Endothelial cell (in vitro differentiated cells): ENCODE results near the gene FAM219B. TPM values are rescaled to one million over a fixed set of nuclear protein-coding genes. Genes with fewer than 3 reads are reported as not detected.

Experiments used
- DNase-seq: peaks from one replicate; pipeline ENCODE4 v3.0.0; 2021; ENCODE audit warnings: low spot score
- H3K27ac Mint-ChIP-seq: one replicate; pipeline ENCODE4 v1.8.0; 2021; ENCODE audit warnings: mixed read lengths, inconsistent platforms; ENCODE audit not compliant: unreplicated experiment
- H3K27me3 Mint-ChIP-seq: one replicate; pipeline ENCODE4 v1.8.0; 2021; ENCODE audit warnings: mild to moderate bottlenecking, moderate library complexity, mixed read lengths, inconsistent platforms; ENCODE audit not compliant: unreplicated experiment
- H3K36me3 Mint-ChIP-seq: one replicate; pipeline ENCODE4 v1.8.0; 2021; ENCODE audit warnings: mild to moderate bottlenecking, low read depth, mixed read lengths, inconsistent platforms; ENCODE audit not compliant: unreplicated experiment
- H3K4me1 Mint-ChIP-seq: one replicate; pipeline ENCODE4 v1.8.0; 2021; ENCODE audit warnings: mild to moderate bottlenecking, mixed read lengths, inconsistent platforms; ENCODE audit not compliant: unreplicated experiment
- H3K4me3 Mint-ChIP-seq: one replicate; pipeline ENCODE4 v1.8.0; 2021; ENCODE audit warnings: mild to moderate bottlenecking, mixed read lengths, inconsistent platforms; ENCODE audit not compliant: unreplicated experiment
- H3K9me3 Mint-ChIP-seq: one replicate; pipeline ENCODE4 v1.8.0; 2021; ENCODE audit warnings: mixed read lengths, inconsistent platforms; ENCODE audit not compliant: unreplicated experiment
- CTCF ChIP-seq: fragments of 200-600 bp; sonication (generic); IDR thresholded peaks from one replicate; pipeline ENCODE4 v1.5.0; 2021; ENCODE audit warnings: antibody characterized with exemption; ENCODE audit not compliant: unreplicated experiment
- total RNA-seq: library from RNA; stranded (reverse); fragmentation: NEBNext Ultra II Directional; extraction: Animal tissue kit (Norgen Biotek cat#: 25700); gene quantifications from one replicate; pipeline ENCODE4 v1.2.1, GENCODE V29; 2021; ENCODE audit not compliant: unreplicated experiment

Gene FAM219B
- total RNA-seq, 1 donor from 2014 or later, result 70.0 TPM

- no peak for TF ChIP-seq CTCF
- no peaks in the 10 kb centered on the region for H3K9me3 Mint-ChIP-seq
These were observed 6.4 kb upstream of the FAM219B start for GRCh38 chr15:74913041-74913440.

GRCh38 chr15:74908635-74909034 lies 2.0 kb upstream of the FAM219B start:
- DNase-seq, result no peak
- no peak for TF ChIP-seq CTCF
- Mint-ChIP-seq H3K27ac (no peak overlapping the region), H3K27me3 (peaks cover 7% of the 10 kb centered on the region), H3K4me3 (no peak overlapping the region), H3K9me3 (no peaks in the 10 kb centered on the region), H3K4me1 (peaks cover 26% of the 10 kb centered on the region), H3K36me3 (peaks cover 22% of the 10 kb centered on the region)

More at GRCh38 chr15:74913041-74913440, 6.4 kb upstream of the FAM219B start:
- Mint-ChIP-seq H3K27ac (no peak overlapping the region), H3K4me1 (no peaks in the 10 kb centered on the region), H3K36me3 (peaks cover 11% of the 10 kb centered on the region), H3K4me3 (no peak overlapping the region), H3K27me3 (peaks cover 2% of the 10 kb centered on the region)
- DNase-seq, result no peak

DNA sequence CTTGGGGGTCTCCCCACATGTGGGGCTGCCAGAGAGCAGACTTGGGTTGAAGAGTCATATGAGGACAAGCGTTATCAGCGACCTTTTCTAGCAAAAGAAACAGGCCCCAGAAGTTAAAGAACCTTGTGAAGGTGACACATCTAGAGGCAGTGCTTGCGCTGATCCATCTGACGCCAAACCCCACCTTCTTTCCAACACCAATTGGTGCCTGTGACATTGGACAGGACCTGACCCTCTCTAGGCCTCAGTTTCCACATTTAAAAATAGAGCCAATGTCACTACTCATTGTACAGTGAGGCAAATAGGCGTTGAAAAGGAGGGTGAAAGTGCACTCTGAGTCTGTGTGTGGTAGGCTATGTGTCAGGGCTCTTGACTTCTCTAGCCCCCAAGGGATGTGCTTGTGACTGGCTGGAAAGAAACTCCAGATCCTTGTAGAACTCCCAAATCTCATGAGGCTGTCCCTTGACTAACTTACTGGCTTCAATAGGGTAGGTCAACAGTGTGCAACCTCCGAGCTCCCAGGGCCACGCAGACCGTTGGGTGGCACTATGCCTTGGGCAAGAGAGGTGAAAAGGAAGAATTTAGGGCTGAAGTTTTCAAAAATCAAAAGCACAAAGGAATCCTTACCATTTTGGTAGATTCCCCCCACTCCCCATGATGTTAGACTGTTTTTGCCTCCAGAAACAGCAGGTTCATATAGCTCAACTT lies 666 bp upstream of the FAM219B start:
- H3K4me3 Mint-ChIP-seq, result peak overlapping the region; percentile 97
- TF ChIP-seq CTCF, result no peak
- peaks cover 26% of the 10 kb centered on the region for H3K4me1 Mint-ChIP-seq
- peak overlapping the region; percentile 92 for H3K27ac Mint-ChIP-seq
- peaks cover 26% of the 10 kb centered on the region for H3K36me3 Mint-ChIP-seq
- peaks cover 7% of the 10 kb centered on the region for H3K27me3 Mint-ChIP-seq
- DNase-seq, result no peak
- H3K9me3 Mint-ChIP-seq, result no peaks in the 10 kb centered on the region

DNA sequence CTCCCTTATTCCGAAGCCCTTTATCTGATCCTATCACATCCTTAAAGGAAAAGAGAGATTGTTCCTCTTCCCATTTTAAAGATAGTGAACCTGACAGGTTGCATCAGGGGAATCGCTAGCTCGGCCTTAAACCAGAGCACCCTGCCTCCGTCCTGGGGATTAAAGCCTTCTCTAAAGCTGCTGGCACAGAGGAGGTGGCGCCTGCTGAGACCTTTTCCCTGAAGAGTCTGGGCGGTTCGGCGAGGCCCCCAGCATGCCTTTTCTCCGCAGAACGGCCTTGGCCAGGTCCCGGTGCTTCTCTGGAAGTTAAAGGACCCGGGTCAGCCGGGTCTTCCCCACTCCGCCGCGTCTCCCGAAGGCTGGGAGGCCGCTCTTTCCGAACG lies 593 bp downstream of the FAM219B start:
- peak overlapping the region; percentile 32 for H3K27ac Mint-ChIP-seq
- peak overlapping the region; percentile 90 for H3K4me3 Mint-ChIP-seq
- no peak for TF ChIP-seq CTCF
- peaks cover 29% of the 10 kb centered on the region for H3K36me3 Mint-ChIP-seq
- H3K27me3 Mint-ChIP-seq, result peaks cover 7% of the 10 kb centered on the region
- H3K9me3 Mint-ChIP-seq, result no peaks in the 10 kb centered on the region
- no peak for DNase-seq
- H3K4me1 Mint-ChIP-seq, result peaks cover 26% of the 10 kb centered on the region

DNA sequence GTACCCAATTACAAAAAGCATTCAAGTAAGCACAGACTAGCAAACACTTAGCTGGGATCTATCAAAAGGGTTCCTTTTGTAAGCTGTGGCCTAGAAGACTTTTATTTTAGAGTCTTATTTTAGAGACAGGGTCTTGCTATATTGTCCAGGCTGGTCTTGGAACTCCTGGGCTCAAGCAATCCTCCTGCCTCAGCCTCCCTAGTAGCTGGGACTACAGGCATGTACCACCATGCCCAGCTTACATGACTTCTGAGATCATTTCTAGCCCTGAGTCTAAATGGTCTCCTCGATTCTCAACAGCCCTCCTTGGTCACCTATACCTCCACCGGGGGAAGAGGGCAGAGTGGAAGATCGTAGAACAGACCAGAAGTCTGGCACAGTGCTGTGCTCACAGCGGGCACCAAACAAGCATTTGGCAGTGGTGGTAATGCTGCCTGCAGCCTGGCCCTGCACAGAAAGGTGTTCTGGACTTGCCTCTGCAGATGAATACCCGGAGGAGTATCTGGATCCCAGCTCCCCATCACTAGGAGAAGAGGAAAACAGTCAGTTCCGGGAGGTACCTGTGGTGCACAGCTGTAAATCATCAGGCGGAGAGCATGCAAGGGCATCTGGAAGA lies 2.4 kb downstream of the FAM219B start:
- Mint-ChIP-seq H3K4me1 (peaks cover 26% of the 10 kb centered on the region), H3K4me3 (peak overlapping the region; percentile 83), H3K9me3 (no peaks in the 10 kb centered on the region), H3K36me3 (peaks cover 38% of the 10 kb centered on the region), H3K27ac (no peak overlapping the region), H3K27me3 (peaks cover 7% of the 10 kb centered on the region)
- no peak for DNase-seq
- no peak for TF ChIP-seq CTCF
